Astrocyte of the cerebellum (primary cell): ENCODE results near the gene IGFLR1.

Source experiments
- DNase-seq: peaks from one replicate; pipeline ENCODE4 v3.0.0-alpha.2; 2011; ENCODE audit warnings: low read depth
- H3K4me3 ChIP-seq: 2 replicates; pipeline ENCODE4 v1.5.1; 2011; ENCODE audit warnings: mild to moderate bottlenecking, low read depth, low read length, moderate library complexity
- in situ Hi-C: cut with HindIII; loops from 2 replicates; pipeline ENCODE4 v1.10.0; 2017; ENCODE audit warnings: low sequenced_read_pairs
- TF ChIP-seq, protein P1 (sequence below): IDR thresholded peaks from 2 replicates; pipeline ENCODE4 v1.5.1; 2012; ENCODE audit warnings: low read length, low read depth, moderate library complexity, mild to moderate bottlenecking; ENCODE audit errors: missing control alignments

The IGFLR1 gene

DNA sequence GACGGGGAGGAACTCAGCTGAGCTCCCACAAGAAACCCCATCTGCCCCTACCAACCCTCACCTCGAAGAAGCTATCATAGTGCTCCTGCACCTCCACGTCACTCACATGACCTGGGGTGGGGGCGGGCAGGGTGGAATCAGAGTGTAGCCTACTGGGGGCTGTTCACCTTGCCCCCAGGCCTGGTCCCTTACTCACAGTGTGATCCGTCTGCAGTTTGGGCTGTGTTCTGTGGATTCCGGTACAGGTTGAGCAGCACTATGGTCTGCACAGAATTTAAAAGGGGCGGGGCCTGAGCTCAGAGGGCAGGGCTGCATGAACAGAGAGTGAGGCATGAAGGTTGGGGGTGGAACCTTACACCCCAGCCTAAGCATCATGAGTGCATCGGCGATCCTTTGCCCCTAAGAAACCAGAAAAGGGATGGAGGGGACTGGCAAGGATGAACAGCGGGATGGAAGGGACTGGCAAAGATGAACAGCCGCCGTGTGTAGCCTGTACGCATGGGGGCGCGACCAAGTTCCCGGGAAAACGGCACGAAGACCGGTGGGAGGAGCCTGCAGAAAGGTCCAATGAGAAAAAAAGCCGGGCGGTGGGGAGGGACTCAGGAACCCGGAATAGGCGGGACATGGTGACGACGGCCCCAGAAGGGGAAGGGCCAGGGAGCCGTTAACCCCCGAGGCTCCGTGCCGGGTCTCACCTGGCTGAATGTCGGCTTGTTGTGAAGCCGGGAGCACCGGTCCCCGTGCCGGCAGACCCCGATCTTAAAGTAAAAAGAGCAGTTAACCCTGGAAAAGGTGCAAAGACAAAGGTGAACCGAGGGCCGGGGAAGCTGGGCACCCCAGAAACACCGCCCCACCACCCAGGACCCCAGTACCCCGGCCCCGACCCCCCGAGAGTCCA lies 2.4 kb upstream of the IGFLR1 start:
- in situ Hi-C loops = no loop called here
- H3K4me3 ChIP-seq = peak overlapping the region; percentile 71
- peak; percentile 90 for DNase-seq
- TF ChIP-seq, protein P1, sequence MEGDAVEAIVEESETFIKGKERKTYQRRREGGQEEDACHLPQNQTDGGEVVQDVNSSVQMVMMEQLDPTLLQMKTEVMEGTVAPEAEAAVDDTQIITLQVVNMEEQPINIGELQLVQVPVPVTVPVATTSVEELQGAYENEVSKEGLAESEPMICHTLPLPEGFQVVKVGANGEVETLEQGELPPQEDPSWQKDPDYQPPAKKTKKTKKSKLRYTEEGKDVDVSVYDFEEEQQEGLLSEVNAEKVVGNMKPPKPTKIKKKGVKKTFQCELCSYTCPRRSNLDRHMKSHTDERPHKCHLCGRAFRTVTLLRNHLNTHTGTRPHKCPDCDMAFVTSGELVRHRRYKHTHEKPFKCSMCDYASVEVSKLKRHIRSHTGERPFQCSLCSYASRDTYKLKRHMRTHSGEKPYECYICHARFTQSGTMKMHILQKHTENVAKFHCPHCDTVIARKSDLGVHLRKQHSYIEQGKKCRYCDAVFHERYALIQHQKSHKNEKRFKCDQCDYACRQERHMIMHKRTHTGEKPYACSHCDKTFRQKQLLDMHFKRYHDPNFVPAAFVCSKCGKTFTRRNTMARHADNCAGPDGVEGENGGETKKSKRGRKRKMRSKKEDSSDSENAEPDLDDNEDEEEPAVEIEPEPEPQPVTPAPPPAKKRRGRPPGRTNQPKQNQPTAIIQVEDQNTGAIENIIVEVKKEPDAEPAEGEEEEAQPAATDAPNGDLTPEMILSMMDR = peak; percentile 63

GRCh38 chr19:35743640-35744429 lies 1.6 kb upstream of the IGFLR1 start:
- TF ChIP-seq, protein P1 = no peak
- in situ Hi-C loops = no loop called here
- H3K4me3 ChIP-seq = no peak overlapping the region
- DNase-seq = no peak

- peak overlapping the region; percentile 55 for H3K4me3 ChIP-seq
- in situ Hi-C loops = no loop called here
- no peak for DNase-seq
- TF ChIP-seq, protein P1 = no peak
These were observed 1.1 kb downstream of the IGFLR1 start for GRCh38 chr19:35741203-35741515.

DNA sequence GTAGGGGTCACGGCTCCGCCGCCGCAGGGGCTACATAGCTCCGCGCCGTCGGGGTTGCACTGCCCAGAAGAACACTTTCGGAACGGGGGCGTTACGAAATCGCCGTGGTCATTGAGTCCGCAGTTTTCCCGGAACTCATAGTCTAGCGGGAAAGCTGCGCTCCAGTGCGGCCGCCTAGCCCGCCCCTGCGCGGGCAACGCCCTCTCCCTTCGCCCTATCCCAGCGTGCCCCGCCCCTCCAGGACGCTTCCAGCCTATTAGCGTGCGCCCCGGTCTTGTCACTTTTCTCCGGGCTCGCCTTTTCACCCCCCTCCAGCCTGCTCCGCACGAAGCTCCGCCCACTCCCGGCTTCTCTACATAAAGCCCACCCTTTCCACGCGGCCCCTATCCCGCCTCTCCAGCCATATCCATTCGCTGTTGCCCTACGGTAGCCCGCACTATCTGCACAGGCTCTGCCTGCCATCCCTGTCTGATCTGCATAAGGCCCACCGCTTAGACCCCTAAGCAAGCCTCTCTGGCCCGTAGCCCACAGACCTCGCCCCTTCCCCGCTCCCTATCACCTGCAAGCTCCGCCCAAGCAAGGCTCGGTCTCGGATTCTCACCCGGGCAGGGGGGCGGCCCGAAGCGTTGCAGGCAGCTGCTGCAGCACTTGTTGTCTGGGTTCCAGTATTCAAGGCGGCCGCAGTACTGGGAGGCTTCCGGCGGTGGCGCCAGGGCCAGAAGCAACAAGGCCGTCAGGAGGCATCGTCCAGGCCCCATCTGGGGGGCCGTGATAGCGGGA lies 1.6 kb downstream of the IGFLR1 start:
- peak; percentile 91 for DNase-seq
- TF ChIP-seq, protein P1 = peak; percentile 10
- H3K4me3 ChIP-seq = peak overlapping the region; percentile 55
- in situ Hi-C loops = no loop called here

DNA sequence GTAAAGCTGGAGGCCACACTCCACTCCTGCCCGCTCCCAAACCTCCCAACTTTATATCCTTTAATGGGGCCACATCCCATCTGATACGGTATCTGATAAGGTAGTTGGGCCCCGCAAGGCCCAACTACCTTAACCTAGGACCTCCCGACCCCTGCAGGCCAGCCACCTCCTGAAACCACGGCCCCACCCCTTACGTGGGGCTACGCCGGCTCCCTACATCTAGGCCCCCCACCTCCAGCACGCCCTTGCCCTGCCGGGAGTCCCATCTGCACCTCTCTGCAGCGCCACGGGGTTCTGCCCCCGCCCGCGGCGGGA lies 2.2 kb downstream of the IGFLR1 start:
- in situ Hi-C loops = no loop called here
- H3K4me3 ChIP-seq = peak overlapping the region; percentile 55
- no peak for DNase-seq
- TF ChIP-seq, protein P1 = no peak
